ENCODE measurements around the gene MEG3. TPM values are rescaled to one million over a fixed set of nuclear protein-coding genes. Genes with fewer than 3 reads are reported as not detected.

Gene MEG3
- total and polyA plus RNA-seq, 2 of the 4 experiments (the other 2 are of a cell fraction): 31.5 to 556 TPM

DNA sequence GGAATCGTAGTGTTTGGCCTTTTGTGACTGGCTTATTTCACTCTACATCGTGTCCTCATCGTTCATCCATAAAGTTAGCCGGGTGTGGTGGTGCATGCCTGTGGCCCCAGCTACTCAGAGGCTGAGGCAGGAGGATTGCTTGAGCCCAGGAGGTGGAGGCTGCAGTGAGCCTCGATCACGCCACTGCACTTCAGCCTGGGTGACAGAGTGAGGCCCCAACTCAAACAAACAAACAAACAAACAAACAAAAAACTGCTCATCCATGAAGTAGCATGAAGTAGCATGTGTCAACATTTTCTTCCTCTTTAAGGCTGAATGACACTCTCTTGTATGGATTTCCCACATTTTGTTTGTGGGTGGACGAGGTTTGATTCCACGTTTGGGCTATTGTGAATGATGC lies 44.0 kb upstream of the MEG3 start:
- no peak for ATAC-seq (ENCODE audit: low read depth)
- Histone ChIP-seq H2BK15ac (ENCODE audit: low read depth, low read length) (no peak overlapping the region), H2AFZ (replicated peaks; ENCODE audit: low read length, poor library complexity) (no peak overlapping the region), H3K4ac (ENCODE audit: low read depth, low read length) (no peak overlapping the region), H3K27me3 (ENCODE audit: control insufficient read depth, insufficient read depth, low read length) (peaks cover 47% of the 10 kb centered on the region), H4K91ac (ENCODE audit: insufficient read depth, low read depth, low read length) (no peak overlapping the region), H4K20me1 (ENCODE audit: insufficient read depth, low read length) (no peaks in the 10 kb centered on the region), H4K8ac (ENCODE audit: low read depth in 2 of 2, low read length in 2 of 2) (no peak overlapping the region), H2AK9ac (replicated peaks; ENCODE audit: low read depth, low read length, poor library complexity) (no peak overlapping the region), H3K9me3 (ENCODE audit: control insufficient read depth, insufficient read depth, low read length) (no peaks in the 10 kb centered on the region), H3K36me3 (ENCODE audit: control insufficient read depth, insufficient read depth, low read length) (no peaks in the 10 kb centered on the region), H3K18ac (ENCODE audit: low read depth, low read length) (no peak overlapping the region), H3K79me1 (ENCODE audit: low read depth in 1 of 2, low read length in 2 of 2) (no peaks in the 10 kb centered on the region), H3K4me2 (ENCODE audit: low read depth, low read length) (no peak overlapping the region), H2BK20ac (ENCODE audit: low read depth, low read length) (no peak overlapping the region), H4K5ac (ENCODE audit: low read depth, low read length) (no peak overlapping the region), H3K27ac (ENCODE audit: insufficient read depth, low read length) (no peak overlapping the region), H2AK5ac (ENCODE audit: low read depth, low read length) (no peak overlapping the region), H2BK5ac (ENCODE audit: low read depth, low read length, poor library complexity, severe bottlenecking) (no peak overlapping the region), H3K56ac (ENCODE audit: extremely low read depth, insufficient read depth, low read length) (no peak overlapping the region), H3K9ac (ENCODE audit: low read depth, low read length) (no peak overlapping the region), H3K9me1 (ENCODE audit: insufficient read depth, low read length) (no peaks in the 10 kb centered on the region), H3K4me1 (ENCODE audit: control insufficient read depth, insufficient read depth, low read length) (no peaks in the 10 kb centered on the region), H3K14ac (replicated peaks; ENCODE audit: low read depth, low read length) (no peak overlapping the region), H2BK120ac (ENCODE audit: low read depth, low read length) (no peak overlapping the region), H3K23ac (ENCODE audit: low read depth, low read length) (no peak overlapping the region), H3K4me3 (ENCODE audit: insufficient read depth, low read depth, low read length) (no peak overlapping the region)
- WGBS, 2 experiments (ENCODE audit: extremely low coverage in 2 of 2, insufficient read length in 1 of 2): 65% methylated on average over 4 of the region's 8 CpGs; no CpG with 5 or more reads in 1 of the 2 experiments
- ChIA-PET CTCF (no interaction called here), POLR2A (ENCODE audit: unreplicated experiment) (no interaction called here)
- TF ChIP-seq CEBPB (IDR thresholded peaks at IDR 0.05; ENCODE audit: low read depth, low read length): no peak
- no peak for TF ChIP-seq BHLHE40 (IDR thresholded peaks at IDR 0.05; ENCODE audit: low read depth, low read length)
- TF ChIP-seq RFX5 (IDR thresholded peaks at IDR 0.05; ENCODE audit: low read depth, low read length): no peak
- TF ChIP-seq RAD21 (IDR thresholded peaks at IDR 0.05; ENCODE audit: low read length): no peak
- TF ChIP-seq MAZ (IDR thresholded peaks at IDR 0.05; ENCODE audit: borderline replicate concordance, low read depth, low read length): no peak
- TF ChIP-seq MAFK (IDR thresholded peaks at IDR 0.05; ENCODE audit: low read depth, low read length): no peak
- TF ChIP-seq, protein P1, sequence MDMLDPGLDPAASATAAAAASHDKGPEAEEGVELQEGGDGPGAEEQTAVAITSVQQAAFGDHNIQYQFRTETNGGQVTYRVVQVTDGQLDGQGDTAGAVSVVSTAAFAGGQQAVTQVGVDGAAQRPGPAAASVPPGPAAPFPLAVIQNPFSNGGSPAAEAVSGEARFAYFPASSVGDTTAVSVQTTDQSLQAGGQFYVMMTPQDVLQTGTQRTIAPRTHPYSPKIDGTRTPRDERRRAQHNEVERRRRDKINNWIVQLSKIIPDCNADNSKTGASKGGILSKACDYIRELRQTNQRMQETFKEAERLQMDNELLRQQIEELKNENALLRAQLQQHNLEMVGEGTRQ (IDR thresholded peaks at IDR 0.05; ENCODE audit: low read depth, low read length): no peak
- intact Hi-C loops (cut with micrococcal nuclease) (no loop called here), in situ Hi-C loops (cut with MboI; ENCODE audit: low sequenced_read_pairs) (no loop called here), dilution Hi-C loops (cut with HindIII; ENCODE audit: low sequenced_read_pairs, unreplicated experiment) (no loop called here)
- DNase-seq: no peak
- no TSS peak for BruUV-seq (replicated peaks)
